ENCODE measurements around the gene LKAAEAR1. TPM values are rescaled to one million over a fixed set of nuclear protein-coding genes. Genes with fewer than 3 reads are reported as not detected.

The LKAAEAR1 gene
- total and polyA plus RNA-seq, 9 of the 15 experiments (the other 6 are each of a cell fraction or from before 2014, with no cell fraction given), result not detected

DNA sequence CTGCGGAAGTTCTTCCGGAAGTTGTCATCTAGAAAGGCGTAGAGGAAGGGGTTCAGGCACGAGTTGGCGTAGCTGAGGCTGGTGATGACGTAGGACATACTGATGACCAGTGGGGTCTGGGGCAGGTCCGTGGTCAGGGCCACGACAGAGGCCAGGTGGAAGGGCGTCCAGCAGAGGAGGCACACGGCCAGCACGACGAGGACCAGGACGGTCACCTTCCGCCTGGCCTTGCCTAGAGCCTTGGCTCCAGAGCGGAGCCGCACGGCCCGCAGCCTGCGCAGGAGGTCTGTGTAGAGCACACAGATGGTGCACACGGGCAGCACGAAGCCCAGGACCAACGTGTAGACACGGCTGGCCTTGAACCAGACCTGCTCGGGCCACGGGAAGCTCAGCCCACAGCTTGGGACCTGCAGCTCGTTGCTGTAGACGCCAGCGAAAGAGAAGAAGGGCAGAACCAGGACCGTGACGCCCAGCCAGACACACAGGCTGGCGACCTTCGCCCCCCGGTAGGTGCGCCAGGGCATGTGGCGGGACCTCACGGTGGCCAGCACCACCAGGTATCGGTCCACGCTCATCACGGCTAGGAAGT, 21.7 kb upstream of the LKAAEAR1 start:
- Histone ChIP-seq H3K27ac (ENCODE audit: extremely low read depth, low read depth, low read length) (no peak overlapping the region), H3K36me3 (ENCODE audit: control insufficient read depth, insufficient read depth, low read length) (no peaks in the 10 kb centered on the region), H3K9ac (ENCODE audit: insufficient read depth in 1 of 2, low read depth in 2 of 2, low read length in 2 of 2) (peak overlapping the region in 1 of 2 experiments; percentile 64; a peak in 2 of 4 replicates), H3K9me1 (ENCODE audit: control insufficient read depth, insufficient read depth, low read length) (peaks cover 2% of the 10 kb centered on the region), H2AFZ (ENCODE audit: low read depth, low read length) (no peak overlapping the region), H3K9me3 (replicated peaks; ENCODE audit: control insufficient read depth, insufficient read depth, low read depth, low read length) (no peaks in the 10 kb centered on the region), H4K20me1 (replicated peaks; ENCODE audit: control insufficient read depth, insufficient read depth, low read length) (peaks cover 20% of the 10 kb centered on the region), H3K4me1 (replicated peaks in 1 of 2; ENCODE audit: control insufficient read depth in 2 of 2, insufficient read depth in 2 of 2, low read length in 2 of 2) (peaks cover 0 to 54% of the 10 kb centered on the region in 2 experiments; a peak in 4 of 5 replicates), H3K4me2 (ENCODE audit: insufficient read depth, low read length) (no peak overlapping the region), H3K27me3 (ENCODE audit: control insufficient read depth in 2 of 2, insufficient read depth in 2 of 2, low read length in 2 of 2) (peaks cover 49 to 84% of the 10 kb centered on the region in 2 experiments), H3K4me3 (no peak overlapping the region), H3K79me2 (ENCODE audit: control insufficient read depth, insufficient read depth, low read length) (no peaks in the 10 kb centered on the region)
- CTCF ChIA-PET (ENCODE audit: low intra/inter-chr PET ratio), result no interaction called here
- in situ Hi-C loops (cut with MboI) (no loop called here), intact Hi-C loops (cut with micrococcal nuclease) (no loop called here)
- FAIRE-seq (no peak), ATAC-seq (no peak), DNase-seq (ENCODE audit: extremely low read depth in 1 of 4, low spot score in 3 of 4) (no peak)
- peak; percentile 30 for TF ChIP-seq HNRNPLL (IDR thresholded peaks at IDR 0.05; ENCODE audit: low read depth, low read length, poor library complexity, severe bottlenecking)
- TF ChIP-seq GTF2E2 (tag; IDR thresholded peaks at IDR 0.05), result no peak
- TF ChIP-seq ZBED1 (IDR thresholded peaks at IDR 0.05), result no peak
- no peak for TF ChIP-seq RBBP5 (IDR thresholded peaks at IDR 0.05; ENCODE audit: borderline replicate concordance, insufficient read depth, low read length, poor library complexity, severe bottlenecking)
- no peak for TF ChIP-seq HDAC1 (IDR thresholded peaks at IDR 0.05)
- TF ChIP-seq NRF1 (conservative IDR thresholded peaks at IDR 0.05 in 1 of 2, IDR thresholded peaks at IDR 0.05 in 1 of 2), result peak; percentile 45 to 62; a peak in 3 of 4 replicates
- TF ChIP-seq, protein P1, sequence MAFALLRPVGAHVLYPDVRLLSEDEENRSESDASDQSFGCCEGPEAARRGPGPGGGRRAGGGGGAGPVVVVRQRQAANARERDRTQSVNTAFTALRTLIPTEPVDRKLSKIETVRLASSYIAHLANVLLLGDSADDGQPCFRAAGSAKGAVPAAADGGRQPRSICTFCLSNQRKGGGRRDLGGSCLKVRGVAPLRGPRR (CRISPR knock-in tag; IDR thresholded peaks at IDR 0.05), result no peak
- no peak for TF ChIP-seq HNRNPH1 (optimal IDR thresholded peaks at IDR 0.05; ENCODE audit: low read depth, low read length)
- no peak for TF ChIP-seq HNRNPK (IDR thresholded peaks at IDR 0.05; ENCODE audit: low read depth, low read length, poor library complexity, severe bottlenecking)
- no peak for TF ChIP-seq RBM25 (IDR thresholded peaks at IDR 0.05; ENCODE audit: low read depth, low read length, severe bottlenecking)
- no peak for TF ChIP-seq KLF16 (IDR thresholded peaks at IDR 0.05)
- TF ChIP-seq PHF8 (IDR thresholded peaks at IDR 0.05; ENCODE audit: borderline replicate concordance, low read length), result no peak
- no TSS peak for BruUV-seq (replicated peaks)
- POLR2A ChIA-PET, result interaction anchor here (1.2 kb wide), 1 partner anchor 11 kb away, joined by 3 read pairs; no protein-coding TSS in a partner anchor
- 9% methylated on average over 30 of the region's 39 CpGs for WGBS (ENCODE audit: insufficient coverage, low coverage, missing lambda C conversion rate)

Measured in K562 (cell line).